Ovary (tissue), 3 donors: ENCODE measurements around the gene LSS.

Experiments
- EP300 ChIP-seq: sonication (generic); formaldehyde crosslinking; IDR thresholded peaks from one replicate; pipeline ENCODE4 v1.6.1; 2017; ENCODE audit warnings: antibody characterized with exemption
- POLR2A ChIP-seq: fragments of 450-650 bp; IDR thresholded peaks from one replicate; pipeline ENCODE4 v1.6.1; 2017; ENCODE audit warnings: antibody characterized with exemption, mild to moderate bottlenecking, moderate library complexity
- TF ChIP-seq, protein P1 (sequence below), 3 donors: fragments of 450-650 bp in 2 of 3; fragments of 200-600 bp in 1 of 3; IDR thresholded peaks; one replicate each; pipeline versions ENCODE4 v1.5.1 to v1.8.0; 2016 to 2022; ENCODE audit warnings: antibody characterized with exemption in 3 of 3, mild to moderate bottlenecking in 1 of 3
- donor health status: DM: no; HTN: no; CAD: no.

DNA sequence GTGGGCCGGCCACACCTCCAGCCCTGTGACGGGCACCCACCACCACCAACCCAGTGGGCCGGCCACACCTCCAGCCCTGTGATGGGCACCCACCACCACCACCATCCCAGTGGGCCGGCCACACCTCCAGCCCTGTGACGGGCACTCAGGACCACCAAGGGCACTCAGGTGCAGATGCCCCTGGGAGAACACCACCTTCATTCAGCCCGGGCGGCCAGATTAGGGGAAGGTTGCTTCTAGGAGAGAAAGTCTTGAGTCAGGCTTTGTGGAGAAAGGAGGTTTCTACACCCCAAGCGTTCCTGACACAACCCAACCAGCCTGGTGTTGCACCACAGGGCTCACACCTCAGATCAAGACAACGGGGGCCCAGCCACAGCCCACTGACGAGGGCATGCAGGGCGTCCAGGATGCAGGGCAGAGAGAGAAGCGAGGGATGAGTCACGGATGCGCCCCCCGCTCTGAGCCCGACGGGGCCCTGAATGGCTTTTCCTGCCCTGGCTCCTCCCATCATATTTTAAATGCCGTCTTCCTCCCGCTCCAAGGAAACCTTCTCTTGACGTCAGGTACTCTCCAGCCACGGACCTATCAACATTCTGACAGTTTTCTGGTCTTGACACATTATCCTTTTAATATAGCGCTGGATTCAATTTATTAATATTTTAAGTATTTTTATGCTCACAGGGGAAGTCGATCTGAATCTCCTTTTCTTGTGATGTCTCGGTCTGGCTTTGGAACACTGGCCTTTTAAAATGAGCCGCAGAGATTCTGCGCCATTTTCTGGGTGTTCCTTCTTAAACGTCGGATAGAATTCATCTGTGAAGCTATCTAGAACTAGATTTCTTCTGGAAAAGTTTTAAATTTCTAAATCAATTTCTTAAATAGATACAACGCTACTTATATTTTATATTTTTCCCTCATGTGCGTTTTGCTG, 43.7 kb downstream of the LSS start:
- TF ChIP-seq EP300 (no peak), POLR2A (no peak)
- TF ChIP-seq, protein P1, sequence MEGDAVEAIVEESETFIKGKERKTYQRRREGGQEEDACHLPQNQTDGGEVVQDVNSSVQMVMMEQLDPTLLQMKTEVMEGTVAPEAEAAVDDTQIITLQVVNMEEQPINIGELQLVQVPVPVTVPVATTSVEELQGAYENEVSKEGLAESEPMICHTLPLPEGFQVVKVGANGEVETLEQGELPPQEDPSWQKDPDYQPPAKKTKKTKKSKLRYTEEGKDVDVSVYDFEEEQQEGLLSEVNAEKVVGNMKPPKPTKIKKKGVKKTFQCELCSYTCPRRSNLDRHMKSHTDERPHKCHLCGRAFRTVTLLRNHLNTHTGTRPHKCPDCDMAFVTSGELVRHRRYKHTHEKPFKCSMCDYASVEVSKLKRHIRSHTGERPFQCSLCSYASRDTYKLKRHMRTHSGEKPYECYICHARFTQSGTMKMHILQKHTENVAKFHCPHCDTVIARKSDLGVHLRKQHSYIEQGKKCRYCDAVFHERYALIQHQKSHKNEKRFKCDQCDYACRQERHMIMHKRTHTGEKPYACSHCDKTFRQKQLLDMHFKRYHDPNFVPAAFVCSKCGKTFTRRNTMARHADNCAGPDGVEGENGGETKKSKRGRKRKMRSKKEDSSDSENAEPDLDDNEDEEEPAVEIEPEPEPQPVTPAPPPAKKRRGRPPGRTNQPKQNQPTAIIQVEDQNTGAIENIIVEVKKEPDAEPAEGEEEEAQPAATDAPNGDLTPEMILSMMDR (IDR thresholded peaks at IDR 0.05), result no peak
